GM19099 (cell line): ENCODE measurements around the gene RASGEF1C.

Experiments used
- POLR2A ChIP-seq: IDR thresholded peaks from 3 replicates; pipeline ENCODE4 v1.6.1; 2011; ENCODE audit warnings: low read depth; ENCODE audit not compliant: insufficient read length; ENCODE audit errors: extremely low read depth

The RASGEF1C gene

DNA sequence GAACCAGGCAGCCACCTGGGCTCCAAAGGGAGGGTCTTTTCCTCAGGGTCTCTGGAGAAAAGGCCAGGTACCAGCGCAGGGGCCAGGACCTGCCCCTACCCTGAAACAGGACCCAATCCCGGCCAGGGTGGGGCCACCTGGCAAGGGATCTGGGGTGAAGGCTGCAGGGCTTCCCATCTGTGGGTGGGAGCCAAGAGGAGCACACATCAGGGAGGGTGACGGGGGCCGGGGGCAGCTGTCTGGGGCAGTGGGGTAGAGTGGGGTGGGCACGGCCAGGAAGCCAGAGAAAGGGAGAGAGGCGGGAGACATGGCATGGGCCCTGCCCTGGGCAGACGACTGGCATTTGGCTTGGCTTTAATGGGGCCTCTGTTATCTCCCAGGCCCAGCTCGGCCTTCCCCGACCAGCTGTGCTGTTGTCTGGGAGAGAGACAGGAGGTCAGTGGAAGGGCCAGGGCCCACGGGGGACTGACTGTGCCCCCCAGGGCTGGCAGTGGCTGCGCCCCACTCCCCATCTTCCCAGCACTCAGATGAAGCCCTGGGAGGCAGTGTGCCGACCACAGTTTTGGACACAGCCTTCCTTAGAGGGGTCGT lies 80.2 kb downstream of the RASGEF1C start:
- TF ChIP-seq POLR2A, result no peak

DNA sequence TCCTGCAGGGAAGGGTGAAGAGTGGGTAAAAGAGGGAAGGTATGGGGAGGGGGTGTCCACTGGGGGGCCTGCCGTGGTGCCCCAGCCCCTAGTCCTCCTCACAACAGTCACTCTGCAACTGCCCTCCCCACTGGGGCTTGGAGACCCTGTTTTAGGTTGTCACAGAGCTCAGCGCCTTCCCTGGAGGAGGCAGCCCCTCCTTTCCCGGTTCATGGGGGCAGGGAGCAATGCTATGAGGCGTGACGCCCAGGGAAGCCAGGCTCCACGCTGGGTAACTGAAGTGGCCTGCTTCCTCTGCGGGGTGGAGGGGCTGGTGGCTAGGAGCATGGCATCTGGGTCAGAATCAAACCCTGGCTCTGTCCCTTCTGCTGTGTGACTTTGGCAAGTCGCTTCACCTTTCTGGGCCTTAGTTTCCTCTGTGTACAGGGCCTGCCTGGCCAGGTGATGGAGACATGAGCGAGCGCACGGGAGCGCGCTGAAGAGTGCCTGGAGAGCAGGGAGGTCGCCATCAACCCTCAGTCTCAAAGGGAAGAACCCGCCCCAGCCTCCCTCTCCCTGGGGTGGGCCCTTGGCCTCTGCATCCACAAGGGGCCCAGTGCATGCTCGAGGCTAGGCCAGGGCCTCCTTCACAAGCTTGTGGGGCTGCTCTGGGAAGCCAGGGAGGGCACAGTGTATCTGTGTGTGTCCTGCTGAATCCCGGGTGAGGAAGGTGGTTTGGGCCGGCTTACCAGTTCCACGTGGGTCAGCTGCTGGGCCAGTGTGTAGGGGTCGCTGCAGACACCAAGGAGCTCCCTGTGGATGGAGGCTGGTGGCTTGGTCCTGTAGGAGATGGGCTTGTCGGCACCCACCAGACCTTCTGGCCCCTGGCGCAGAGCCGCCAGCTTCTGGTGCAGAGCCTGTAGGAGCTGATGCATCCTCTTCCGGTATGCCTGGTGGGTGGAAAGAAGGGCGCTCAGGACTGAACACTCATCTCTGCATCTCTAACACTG lies 81.0 kb downstream of the RASGEF1C start:
- TF ChIP-seq POLR2A, result no peak

DNA sequence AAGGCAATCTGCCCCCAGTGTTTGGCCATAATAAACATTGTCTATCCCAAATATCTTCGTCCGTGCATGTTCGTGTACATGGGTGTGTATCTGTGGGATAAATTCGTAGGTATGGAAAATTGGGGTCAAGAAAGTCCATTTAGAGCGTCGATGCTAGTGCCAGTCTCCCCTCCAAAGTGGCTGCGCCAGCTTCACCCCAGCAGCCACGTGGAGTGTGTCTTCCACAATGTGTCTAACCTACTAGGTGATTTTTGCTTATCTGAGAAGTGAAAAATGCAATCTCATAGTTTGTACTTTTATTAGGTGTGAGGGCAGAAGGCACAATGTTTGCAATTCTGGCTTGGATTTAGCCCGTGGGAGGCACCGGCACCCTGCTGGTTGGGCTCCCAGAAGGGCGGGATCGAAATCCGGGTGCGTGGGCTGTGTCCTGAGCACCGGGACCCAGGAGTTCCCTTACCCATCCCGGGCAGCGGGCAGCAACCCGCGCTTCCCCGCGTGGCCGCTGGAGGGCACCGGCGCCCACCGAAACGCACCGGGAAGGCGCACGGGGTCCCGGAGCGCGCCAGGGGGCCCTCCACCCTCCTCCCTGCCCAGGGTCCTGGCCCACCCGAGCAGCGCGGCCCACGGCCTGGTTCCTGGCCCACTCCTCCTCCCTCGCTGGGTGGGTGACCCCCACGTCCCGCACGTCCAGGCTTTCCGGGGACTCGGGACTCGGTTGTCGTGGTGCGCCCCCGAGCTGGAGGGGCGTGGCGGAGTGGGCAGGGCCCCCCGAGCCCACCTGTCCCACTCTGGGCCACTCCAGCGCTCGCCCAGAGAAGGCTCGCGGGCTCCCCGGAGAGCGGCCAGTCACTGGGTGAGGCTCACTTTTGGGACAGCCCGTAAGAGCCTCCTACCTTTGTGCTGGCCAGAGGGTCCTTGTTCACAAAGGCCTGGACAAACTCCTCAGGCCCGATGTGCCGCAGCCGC lies 82.0 kb downstream of the RASGEF1C start:
- TF ChIP-seq POLR2A, result no peak

DNA sequence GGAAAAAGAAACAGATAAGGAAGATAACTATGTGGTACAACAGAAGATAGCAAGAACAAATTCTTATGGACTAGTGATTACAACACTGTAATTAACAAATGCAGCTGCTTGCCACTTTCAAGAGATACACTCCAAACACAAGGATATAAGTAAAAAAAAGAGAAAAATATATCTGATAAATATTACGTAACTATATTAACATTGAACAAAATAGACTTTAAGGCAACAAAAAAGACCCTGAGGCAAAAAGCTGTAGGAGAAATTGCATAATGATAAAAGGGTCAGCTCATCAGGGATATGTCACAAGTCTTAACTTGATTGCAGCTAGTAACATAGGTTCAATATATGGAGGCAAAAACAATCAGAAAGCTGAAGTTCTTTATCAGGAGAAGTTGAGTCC lies 86.1 kb downstream of the RASGEF1C start:
- TF ChIP-seq POLR2A, result no peak

DNA sequence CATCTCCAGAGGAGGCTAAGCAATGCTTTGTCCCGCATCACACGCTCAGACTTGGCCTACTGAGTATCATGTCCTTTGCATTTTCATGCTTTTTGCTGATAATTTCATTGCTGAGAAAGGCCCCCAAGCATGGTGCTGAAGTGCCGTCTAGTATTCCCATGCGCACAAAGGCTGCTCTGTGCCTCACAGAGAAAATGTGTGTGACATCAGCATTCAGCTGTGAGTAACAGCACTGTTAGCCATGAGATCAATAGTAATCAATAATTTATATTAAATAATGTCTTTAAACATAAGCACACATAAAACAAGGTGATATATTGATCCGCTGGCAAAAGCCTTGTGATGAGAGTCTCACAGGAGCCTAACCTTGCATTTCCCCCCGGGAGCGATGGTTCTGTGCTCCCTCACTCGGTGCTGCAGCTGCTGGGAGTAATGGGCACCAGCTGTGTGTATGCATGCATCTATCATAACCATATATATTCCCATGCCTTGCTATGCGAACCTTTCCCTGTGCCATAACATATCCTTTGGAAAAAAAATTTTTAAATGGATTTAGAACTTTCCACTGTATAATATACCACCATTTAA lies 87.1 kb downstream of the RASGEF1C start:
- no peak for TF ChIP-seq POLR2A

DNA sequence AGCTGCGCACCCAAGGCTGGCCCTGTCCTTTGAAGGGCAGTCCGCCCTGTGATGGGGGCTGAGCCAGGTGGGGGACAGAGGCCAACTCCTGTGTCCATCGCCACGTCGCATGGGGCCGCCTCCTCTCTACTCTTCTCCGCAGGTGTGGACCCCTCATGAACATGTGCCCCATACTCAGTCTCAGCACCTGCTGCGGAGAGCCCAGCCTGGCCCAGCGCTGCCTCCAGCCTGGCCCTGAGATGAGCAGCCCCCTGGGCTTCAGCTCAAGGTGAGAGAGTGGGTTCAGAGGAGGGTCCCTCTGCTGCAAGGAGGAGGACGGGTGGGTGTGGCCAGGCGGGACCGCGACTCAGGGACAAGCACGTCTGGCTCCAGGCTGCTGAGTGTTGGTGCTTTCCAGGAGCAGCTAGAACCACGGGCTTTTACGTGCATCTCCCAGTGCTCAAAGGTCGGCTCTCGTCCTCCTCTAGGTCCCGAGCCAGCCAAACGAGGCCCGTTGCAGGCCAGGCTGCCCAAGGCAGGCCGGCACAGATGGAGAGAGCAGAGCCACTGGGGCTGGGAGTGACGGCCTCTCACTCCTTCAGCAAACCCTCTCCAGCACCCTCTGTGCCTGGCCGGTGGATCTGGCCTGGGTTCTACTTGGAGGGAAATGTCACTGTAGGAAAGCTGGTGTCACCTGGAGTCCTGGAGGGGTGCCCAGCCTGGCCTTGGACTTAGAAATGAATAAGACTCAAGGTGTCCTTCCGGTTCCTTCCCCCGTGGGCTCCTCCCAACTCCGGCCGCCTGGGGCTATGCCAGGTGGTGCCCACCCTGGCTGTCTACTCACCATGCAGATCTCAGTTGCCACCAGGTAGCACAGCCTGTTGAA lies 88.5 kb downstream of the RASGEF1C start:
- TF ChIP-seq POLR2A, result no peak

DNA sequence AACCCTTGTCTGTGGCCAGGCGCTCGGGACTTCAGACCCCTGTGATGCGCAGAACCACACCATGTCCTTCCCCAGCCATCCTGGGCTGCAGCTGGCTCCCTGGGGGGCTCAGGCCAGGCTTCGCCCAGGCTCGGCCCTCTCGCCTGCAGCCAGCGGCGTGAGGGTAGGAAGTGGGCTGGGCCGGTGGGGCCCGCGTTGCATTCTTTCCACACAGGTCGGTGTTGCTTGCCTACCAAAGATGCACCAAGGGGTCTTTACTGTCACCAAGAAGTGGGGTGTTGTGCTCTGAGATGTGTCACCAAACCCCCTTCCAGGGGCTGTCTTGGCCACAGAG lies 89.1 kb downstream of the RASGEF1C start:
- no peak for TF ChIP-seq POLR2A

DNA sequence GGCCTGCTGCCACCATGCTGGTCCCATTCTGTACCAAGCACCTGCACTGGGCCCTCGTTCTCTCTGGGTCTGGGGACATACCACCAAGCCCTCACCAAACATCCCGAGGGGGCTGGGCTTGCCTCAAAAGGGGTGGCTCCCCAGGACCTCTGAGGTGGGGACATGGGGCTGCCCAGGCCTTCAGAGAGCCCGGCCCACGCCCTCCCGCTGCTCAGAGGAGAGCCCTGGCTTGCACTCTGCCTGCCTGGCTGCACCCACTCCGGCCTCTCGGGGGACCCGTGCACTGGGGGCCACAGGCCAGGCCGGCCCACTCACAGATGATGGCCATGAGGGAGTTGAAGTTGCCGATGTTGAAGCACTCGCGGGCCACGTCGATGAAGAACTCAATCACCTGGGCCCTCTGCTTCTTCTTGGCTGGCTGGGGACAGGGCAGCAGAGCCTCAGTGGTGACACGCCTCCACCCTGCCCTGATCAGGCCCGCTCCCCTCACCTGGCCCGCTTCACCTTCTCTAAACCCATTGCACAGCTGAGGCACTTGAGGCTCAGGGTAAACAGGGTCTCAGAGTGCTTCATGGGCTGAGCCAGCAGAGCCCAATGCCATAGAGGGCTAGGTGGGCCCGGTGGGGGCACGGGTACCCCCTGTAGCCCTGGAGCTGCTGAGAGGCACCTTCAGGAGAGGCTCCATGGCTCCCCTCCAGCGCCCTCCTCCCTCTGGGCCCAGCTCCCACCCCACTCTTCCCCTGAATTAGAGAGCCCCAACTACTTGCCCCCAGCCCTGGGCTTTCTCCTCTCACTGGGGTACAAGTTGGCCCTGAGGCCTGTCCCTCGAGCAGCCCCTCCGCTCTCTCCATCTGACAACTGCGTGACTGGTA lies 89.7 kb downstream of the RASGEF1C start:
- no peak for TF ChIP-seq POLR2A

DNA sequence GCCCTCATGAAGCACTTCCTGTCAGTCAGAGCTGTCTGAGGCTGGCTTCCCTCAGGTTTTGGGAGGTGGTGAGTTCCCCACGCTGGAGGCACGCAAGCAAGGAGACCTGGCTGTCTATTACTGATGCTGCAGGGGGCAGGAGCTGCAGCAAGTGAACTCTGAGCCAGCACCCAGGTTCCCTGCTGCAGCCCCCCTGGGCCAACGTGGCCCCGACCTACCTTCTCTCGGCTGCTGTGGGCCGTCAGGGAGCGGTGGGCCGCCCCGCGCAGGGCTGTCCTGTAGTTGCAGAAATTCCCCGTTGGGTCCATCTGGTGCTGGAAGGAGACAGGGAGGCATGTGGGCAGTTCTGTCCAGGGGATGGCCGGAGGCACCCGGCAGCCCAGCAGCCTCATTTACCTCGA lies 90.6 kb downstream of the RASGEF1C start:
- TF ChIP-seq POLR2A, result no peak

DNA sequence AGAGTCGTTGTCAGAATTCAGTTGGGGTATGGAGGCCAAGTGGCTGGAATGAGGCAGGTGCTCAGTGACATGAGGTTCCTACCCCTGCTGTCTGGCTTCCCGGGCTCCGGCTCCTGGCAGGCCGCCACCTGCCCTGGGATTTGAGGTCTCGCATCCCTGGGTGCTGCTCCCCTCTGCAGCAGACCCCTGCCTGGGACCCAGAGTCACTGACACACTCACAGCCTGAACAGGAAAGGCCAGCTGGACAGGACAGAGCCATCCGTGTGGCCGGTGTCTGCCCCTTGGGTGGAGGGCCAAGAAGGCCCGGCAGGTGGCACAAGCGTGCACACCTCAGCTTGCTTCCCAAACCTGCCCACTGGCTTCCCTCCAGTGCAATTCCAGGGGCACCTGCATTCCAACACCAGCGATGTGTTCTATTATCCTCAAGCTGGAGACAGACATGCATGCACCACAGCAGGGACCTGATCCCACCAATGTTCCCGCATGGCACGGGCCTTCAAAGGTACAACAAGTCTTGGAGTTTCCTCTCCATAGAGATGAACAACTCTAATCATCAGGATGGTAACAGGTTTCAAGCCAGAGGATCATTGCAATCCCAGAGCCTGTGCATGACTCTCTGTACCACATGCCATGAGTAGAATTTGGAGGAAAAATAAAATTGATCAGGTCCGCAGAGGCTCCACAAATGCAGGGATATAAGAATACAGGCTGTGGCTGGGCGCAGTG lies 91.8 kb downstream of the RASGEF1C start:
- no peak for TF ChIP-seq POLR2A

DNA sequence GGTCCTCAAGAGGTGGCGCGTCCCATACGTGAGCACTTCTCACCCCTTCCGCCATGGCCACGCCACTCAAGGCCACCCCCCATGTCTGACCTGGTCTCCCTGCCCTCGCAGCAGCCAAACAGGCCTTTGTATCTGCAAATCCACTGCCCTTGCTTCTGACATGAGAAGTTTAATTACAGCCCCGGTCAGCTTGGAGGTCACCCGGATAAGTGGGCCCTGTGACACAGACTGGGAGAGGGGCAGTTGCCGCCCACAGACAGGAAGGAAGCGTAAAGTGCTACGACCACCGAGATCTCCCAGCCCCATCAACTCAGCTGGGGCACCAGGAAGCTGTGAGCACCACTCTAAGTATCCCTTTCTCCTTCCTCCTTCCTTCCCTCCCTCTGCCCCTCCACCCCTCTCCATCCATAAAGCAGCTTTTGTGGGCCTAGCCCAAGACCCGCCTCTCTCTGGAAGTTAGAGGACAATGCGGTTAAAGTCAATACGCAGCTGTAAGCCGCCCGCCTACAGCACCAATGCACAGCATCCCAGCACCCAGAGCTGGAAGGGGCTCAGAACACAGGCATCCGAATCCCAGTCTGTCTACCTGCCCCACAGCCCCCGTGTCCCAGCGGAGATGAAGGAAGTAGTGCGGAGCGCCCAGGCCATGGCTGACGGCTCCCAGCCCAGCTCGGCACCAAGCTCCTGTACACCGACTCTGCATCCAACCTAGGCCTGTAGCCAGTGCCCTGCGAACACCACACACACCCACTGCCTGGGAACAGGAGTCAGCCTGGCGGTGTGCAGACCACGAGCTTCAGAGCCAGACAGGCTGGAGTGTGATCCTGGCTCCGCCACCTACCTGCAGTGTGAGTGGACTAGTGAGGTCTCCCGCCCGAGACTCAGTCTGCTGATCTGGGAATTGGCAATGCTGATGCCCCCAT lies 92.7 kb downstream of the RASGEF1C start:
- no peak for TF ChIP-seq POLR2A

DNA sequence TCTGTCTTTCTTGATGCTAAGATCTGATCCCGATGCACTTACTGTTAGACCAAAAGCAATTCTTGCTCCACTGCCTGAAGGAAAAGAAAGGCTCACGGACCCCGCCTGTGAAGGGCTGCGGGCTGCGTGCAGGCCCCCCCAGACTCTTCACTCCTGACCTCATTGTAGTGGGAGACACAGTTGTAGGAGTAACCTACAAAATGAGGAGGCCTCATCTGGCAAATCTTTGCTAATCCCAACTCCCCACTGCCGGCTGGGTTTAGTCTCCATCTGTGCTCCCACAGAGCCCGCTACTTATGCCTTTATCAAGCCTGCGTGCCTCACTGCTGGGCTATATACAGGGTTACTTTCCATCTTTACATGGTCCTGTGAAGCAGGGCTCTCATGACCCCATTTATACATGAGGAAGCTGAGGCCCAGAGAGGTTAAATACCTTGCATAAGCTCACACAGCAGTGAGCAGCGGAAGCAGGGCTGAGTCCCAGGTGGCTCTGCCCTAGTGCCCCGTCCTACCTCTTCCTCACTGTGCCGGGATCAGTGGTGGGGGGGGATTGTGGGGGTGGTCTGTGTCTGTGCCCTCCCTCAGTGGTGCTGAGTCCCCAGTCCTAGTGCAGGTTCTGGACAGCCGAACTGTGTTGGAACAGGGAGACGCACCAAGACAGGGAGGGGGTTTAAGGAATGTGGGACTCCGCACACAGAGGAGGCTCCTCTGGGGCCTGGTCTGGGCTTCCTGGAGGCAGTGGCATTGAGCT lies 93.5 kb downstream of the RASGEF1C start:
- no peak for TF ChIP-seq POLR2A
